HFF-Myc (cell line): ENCODE measurements around the gene DDX21.
A peak's percentile ranks its signal among the peaks of the same experiment; 100 is the strongest.
"Not testable (repeated sequence)": the region's sequence is repeated elsewhere in the genome, so short reads cannot be mapped to it uniquely, and the experiment has no call there.

Experiments used
- DNase-seq: peaks from one replicate; pipeline ENCODE4 v3.0.0-alpha.2; 2011; ENCODE audit warnings: low read depth; ENCODE audit errors: extremely low read depth
- H3K4me3 ChIP-seq: replicated peaks from 2 replicates; pipeline ENCODE4 v1.5.1; 2011; ENCODE audit warnings: low read depth, mild to moderate bottlenecking, control low read depth, low read length
- CTCF ChIP-seq: IDR thresholded peaks from 2 replicates; pipeline ENCODE4 v1.5.1; 2012; ENCODE audit warnings: mild to moderate bottlenecking, low read depth, low read length, control low read depth; ENCODE audit errors: missing control alignments

DDX21 gene

GRCh38 chr10:68938884-68939283 lies 17.1 kb upstream of the DDX21 start:
- no peak for TF ChIP-seq CTCF
- no peak for DNase-seq
- no peak overlapping the region for H3K4me3 ChIP-seq

- H3K4me3 ChIP-seq, DNase-seq: not testable (repeated sequence)
Measured at GRCh38 chr10:68940917-68941316, 15.1 kb upstream of the DDX21 start.

GRCh38 chr10:68950598-68950997 lies 5.4 kb upstream of the DDX21 start:
- DNase-seq, result no peak
- H3K4me3 ChIP-seq, result no peak overlapping the region
- no peak for TF ChIP-seq CTCF

- no peak for TF ChIP-seq CTCF
- DNase-seq, result no peak
- H3K4me3 ChIP-seq, result peak overlapping the region; percentile 73
Measured at GRCh38 chr10:68954904-68955303, 1.1 kb upstream of the DDX21 start.

- H3K4me3 ChIP-seq, result peak overlapping the region; percentile 73
- DNase-seq, result no peak
- TF ChIP-seq CTCF, result no peak
Measured at GRCh38 chr10:68955355-68955831, 577 bp upstream of the DDX21 start.

- peak overlapping the region; percentile 73 for H3K4me3 ChIP-seq
- TF ChIP-seq CTCF, result no peak
- no peak for DNase-seq
Measured at GRCh38 chr10:68957284-68957615, 1.3 kb downstream of the DDX21 start.

GRCh38 chr10:68957654-68958053 lies 1.7 kb downstream of the DDX21 start:
- no peak for TF ChIP-seq CTCF
- DNase-seq, result no peak
- H3K4me3 ChIP-seq, result peak overlapping the region; percentile 73
